Measurements from ENCODE around the gene GRIN1.

Gene GRIN1

GRCh38 chr9:137166380-137167229 lies 27.7 kb downstream of the GRIN1 start:
- no peak for DNase-seq

- no peak for DNase-seq
Measured at GRCh38 chr9:137167277-137167746, 28.4 kb downstream of the GRIN1 start.

GRCh38 chr9:137167747-137168572 lies 29.0 kb downstream of the GRIN1 start:
- DNase-seq = no peak

- DNase-seq = no peak
Measured at GRCh38 chr9:137168573-137168903, 29.6 kb downstream of the GRIN1 start.

- no peak for DNase-seq
Measured at GRCh38 chr9:137168904-137169856, 30.2 kb downstream of the GRIN1 start.

GRCh38 chr9:137169896-137170358 lies 31.0 kb downstream of the GRIN1 start, which contains the start of gene LRRC26:
Gene LRRC26 (minus strand): TSS chr9:137170051. CDS start chr9:137169943, 108 bp downstream.
- DNase-seq = no peak

- DNase-seq = no peak
Measured at GRCh38 chr9:137170486-137171148, 31.7 kb downstream of the GRIN1 start.

- DNase-seq = no peak
Measured at GRCh38 chr9:137171149-137171900, 32.4 kb downstream of the GRIN1 start.

GRCh38 chr9:137172901-137173795 lies 34.2 kb downstream of the GRIN1 start:
- no peak for DNase-seq

GRCh38 chr9:137173796-137174664 lies 35.1 kb downstream of the GRIN1 start:
- no peak for DNase-seq

GRCh38 chr9:137174722-137175293 lies 35.9 kb downstream of the GRIN1 start:
- DNase-seq = no peak

- peak; percentile 28 for DNase-seq
Measured at GRCh38 chr9:137175345-137175961, 36.5 kb downstream of the GRIN1 start.

GRCh38 chr9:137176302-137177182 lies 37.6 kb downstream of the GRIN1 start:
- DNase-seq = peak; percentile 35

- no peak for DNase-seq
Measured at GRCh38 chr9:137178201-137178938, 39.4 kb downstream of the GRIN1 start.

GRCh38 chr9:137178939-137179630 lies 40.1 kb downstream of the GRIN1 start:
- no peak for DNase-seq

GRCh38 chr9:137179761-137180160 lies 40.8 kb downstream of the GRIN1 start:
- no peak for DNase-seq
